ENCODE measurements around the gene RIN2. TPM values are rescaled to one million over a fixed set of nuclear protein-coding genes. Genes with fewer than 3 reads are reported as not detected.

RIN2 gene
- total RNA-seq, 1 experiment from 2014 or later = 36.7 TPM

DNA sequence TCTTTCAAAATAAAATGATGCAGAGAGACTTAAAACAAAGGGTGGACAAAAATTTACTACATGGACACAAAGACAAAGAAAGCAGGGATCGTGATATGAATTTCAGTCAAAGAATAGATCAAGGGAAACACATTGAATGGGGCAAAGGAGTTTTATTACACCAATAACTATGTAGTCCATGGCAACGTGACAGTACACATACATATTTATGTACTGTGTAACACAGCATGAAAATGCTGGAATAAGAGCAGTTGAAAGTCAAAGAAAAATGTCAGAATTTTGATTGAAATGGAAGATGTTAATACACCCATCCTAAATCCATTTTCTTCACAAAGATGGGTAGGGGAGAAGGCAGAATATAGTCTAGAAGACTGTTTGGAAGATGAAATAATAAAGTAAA is 9.4 kb upstream of the RIN2 start:
- no peak overlapping the region for H3K4me3 Mint-ChIP-seq (ENCODE audit: unreplicated experiment)
- Histone ChIP-seq H3K27me3 (replicated peaks; ENCODE audit: control insufficient read depth, insufficient read depth, low read length) (no peaks in the 10 kb centered on the region), H3K36me3 (ENCODE audit: control insufficient read depth, insufficient read depth, low read length) (no peaks in the 10 kb centered on the region), H3K9me3 (peaks cover 19% of the 10 kb centered on the region), H3K4me3 (ENCODE audit: low read depth, low read length) (no peak overlapping the region), H3K4me1 (peaks cover 15% of the 10 kb centered on the region)
- BruUV-seq (replicated peaks) = no TSS peak
- TF ChIP-seq CTCF (IDR thresholded peaks at IDR 0.05; ENCODE audit: insufficient read depth in 1 of 2, low read depth in 1 of 2, low read length in 1 of 2, severe bottlenecking in 1 of 2, unreplicated experiment in 1 of 2) = no peak
- no peaks in the 10 kb centered on the region for H3K27me3 Mint-ChIP-seq (ENCODE audit: insufficient read depth, unreplicated experiment)
- intact Hi-C loops (cut with micrococcal nuclease; ENCODE audit: unreplicated experiment) = no loop called here
- CTCF ChIA-PET = no interaction called here
- H3K9me3 Mint-ChIP-seq (ENCODE audit: unreplicated experiment) = peaks cover 29% of the 10 kb centered on the region
- POLR2A ChIA-PET = interaction anchor here (0.5 kb wide), 1 partner anchor 34 kb away, joined by 3 read pairs; no protein-coding TSS in a partner anchor
- peaks cover 4% of the 10 kb centered on the region for H3K36me3 Mint-ChIP-seq (ENCODE audit: insufficient read depth, unreplicated experiment)
- no peak for DNase-seq
- H3K27ac Mint-ChIP-seq (ENCODE audit: unreplicated experiment) = no peak overlapping the region
- H3K4me1 Mint-ChIP-seq (ENCODE audit: low read depth, unreplicated experiment) = peaks cover 25% of the 10 kb centered on the region

GRCh38 chr20:19749618-19750071 is 8.4 kb upstream of the RIN2 start:
- Mint-ChIP-seq H3K27ac (ENCODE audit: unreplicated experiment) (no peak overlapping the region), H3K27me3 (ENCODE audit: insufficient read depth, unreplicated experiment) (no peaks in the 10 kb centered on the region), H3K4me1 (ENCODE audit: low read depth, unreplicated experiment) (peaks cover 29% of the 10 kb centered on the region), H3K4me3 (ENCODE audit: unreplicated experiment) (no peak overlapping the region), H3K36me3 (ENCODE audit: insufficient read depth, unreplicated experiment) (peaks cover 4% of the 10 kb centered on the region), H3K9me3 (ENCODE audit: unreplicated experiment) (peaks cover 23% of the 10 kb centered on the region)
- H3K27me3 ChIP-seq (replicated peaks; ENCODE audit: control insufficient read depth, insufficient read depth, low read length) = no peaks in the 10 kb centered on the region
- ChIA-PET POLR2A (no interaction called here), CTCF (no interaction called here)
- intact Hi-C loops (cut with micrococcal nuclease; ENCODE audit: unreplicated experiment) = no loop called here
- no peaks in the 10 kb centered on the region for H3K36me3 ChIP-seq (ENCODE audit: control insufficient read depth, insufficient read depth, low read length)
- DNase-seq = no peak
- peaks cover 19% of the 10 kb centered on the region for H3K9me3 ChIP-seq
- H3K4me3 ChIP-seq (ENCODE audit: low read depth, low read length) = no peak overlapping the region
- peaks cover 15% of the 10 kb centered on the region for H3K4me1 ChIP-seq
- no peak for TF ChIP-seq CTCF (IDR thresholded peaks at IDR 0.05; ENCODE audit: insufficient read depth in 1 of 2, low read depth in 1 of 2, low read length in 1 of 2, severe bottlenecking in 1 of 2, unreplicated experiment in 1 of 2)
- BruUV-seq (replicated peaks) = no TSS peak

- ChIA-PET POLR2A (no interaction called here), CTCF (no interaction called here)
- TF ChIP-seq CTCF (IDR thresholded peaks at IDR 0.05; ENCODE audit: insufficient read depth in 1 of 2, low read depth in 1 of 2, low read length in 1 of 2, severe bottlenecking in 1 of 2, unreplicated experiment in 1 of 2) = no peak
Measured at GRCh38 chr20:19750101-19750606, 7.9 kb upstream of the RIN2 start.

More at GRCh38 chr20:19750101-19750606, 7.9 kb upstream of the RIN2 start:
- Histone ChIP-seq H3K4me1 (peaks cover 15% of the 10 kb centered on the region), H3K9me3 (peaks cover 16% of the 10 kb centered on the region), H3K4me3 (ENCODE audit: low read depth, low read length) (no peak overlapping the region), H3K36me3 (ENCODE audit: control insufficient read depth, insufficient read depth, low read length) (no peaks in the 10 kb centered on the region), H3K27me3 (replicated peaks; ENCODE audit: control insufficient read depth, insufficient read depth, low read length) (no peaks in the 10 kb centered on the region)
- BruUV-seq (replicated peaks) = no TSS peak
- no peak for DNase-seq
- Mint-ChIP-seq H3K27ac (ENCODE audit: unreplicated experiment) (no peak overlapping the region), H3K4me1 (ENCODE audit: low read depth, unreplicated experiment) (peaks cover 34% of the 10 kb centered on the region), H3K4me3 (ENCODE audit: unreplicated experiment) (no peak overlapping the region), H3K27me3 (ENCODE audit: insufficient read depth, unreplicated experiment) (no peaks in the 10 kb centered on the region), H3K36me3 (ENCODE audit: insufficient read depth, unreplicated experiment) (peaks cover 4% of the 10 kb centered on the region), H3K9me3 (ENCODE audit: unreplicated experiment) (peaks cover 20% of the 10 kb centered on the region)
- intact Hi-C loops (cut with micrococcal nuclease; ENCODE audit: unreplicated experiment) = no loop called here
